Lung (tissue), 12 donors: ENCODE data around the gene EMCN. TPM values are rescaled to one million over a fixed set of nuclear protein-coding genes. Genes with fewer than 3 reads are reported as not detected.

ENCODE experiments used
- ATAC-seq: fragments of 200-7000 bp; cut with Tn5 transposase; one replicate; pipeline ENCODE4 v1.9.1; 2020; ENCODE audit warnings: moderate number of reproducible peaks; ENCODE audit not compliant: insufficient read depth, low FRiP score
- DNase-seq, 3 donors: peaks; one replicate each; pipeline ENCODE4 v3.0.0-alpha.2; 2013 to 2017
- H3K27ac ChIP-seq, 2 donors: one replicate each; pipeline ENCODE4 v1.5.1; 2013; ENCODE audit warnings: mild to moderate bottlenecking in 2 of 2, moderate library complexity in 2 of 2, control low read depth in 1 of 2, inconsistent platforms in 1 of 2, low read depth in 1 of 2, low read length in 1 of 2
- H3K27me3 ChIP-seq, 3 donors: one replicate each; pipeline ENCODE4 v1.5.1; 2013; ENCODE audit warnings: low read length in 2 of 3; ENCODE audit not compliant: control insufficient read depth in 3 of 3, insufficient read depth in 3 of 3
- H3K36me3 ChIP-seq, 4 donors: one replicate each; pipeline ENCODE4 v1.5.1; 2013; ENCODE audit warnings: low read length in 4 of 4, mild to moderate bottlenecking in 1 of 4, moderate library complexity in 1 of 4; ENCODE audit not compliant: control insufficient read depth in 4 of 4, insufficient read depth in 4 of 4
- H3K4me1 ChIP-seq, 5 donors: one replicate each; pipeline ENCODE4 v1.5.1; 2013; ENCODE audit warnings: low read length in 5 of 5, mild to moderate bottlenecking in 2 of 5, moderate library complexity in 1 of 5; ENCODE audit not compliant: control insufficient read depth in 5 of 5, insufficient read depth in 5 of 5
- H3K4me3 ChIP-seq: one replicate; pipeline ENCODE4 v1.5.1; 2013; ENCODE audit warnings: mild to moderate bottlenecking, control low read depth, moderate library complexity
- H3K9ac ChIP-seq, 2 donors: one replicate each; pipeline ENCODE4 v1.5.1; 2013; ENCODE audit warnings: low read length in 2 of 2, control low read depth in 1 of 2; ENCODE audit not compliant: insufficient read depth in 1 of 2
- H3K9me3 ChIP-seq, 4 donors: one replicate each; pipeline ENCODE4 v1.5.1; 2013; ENCODE audit warnings: low read length in 3 of 4, mild to moderate bottlenecking in 1 of 4, moderate library complexity in 1 of 4; ENCODE audit not compliant: control insufficient read depth in 4 of 4, insufficient read depth in 3 of 4
- CTCF ChIP-seq: IDR thresholded peaks from 2 replicates; pipeline ENCODE4 v1.5.1; 2012; ENCODE audit warnings: mild to moderate bottlenecking; ENCODE audit errors: control extremely low read depth, extremely low read depth
- WGBS, 2 donors: extraction: QIAGEN DNeasy Blood & Tissue Kit; methylation state at CpG; one replicate each; pipeline ENCODE4 v1.1.7; 2013; 5-methylcytosine and 5-hydroxymethylcytosine counted together
- polyA plus RNA-seq, 2 donors: library from polyadenylated mRNA; stranded (reverse); fragments of 200-250 nt; gene quantifications; one replicate each; pipeline ENCODE4 v1.2.1, GENCODE V29; 2013
- total RNA-seq, 2 donors: library from RNA; depleted of rRNA in 1 of 2; stranded (reverse); fragments of >200 nt in 1 of 2; gene quantifications; one replicate each; pipeline ENCODE4 v1.2.1, GENCODE V29; 2014 to 2021
- donor health status: control.
- donor health status: control.
- donor health status: Bipolar disorder and iron deficiency.
- donor health status: healthy.
- donor health status: DM: yes; HTN: yes; CAD: no.

Gene EMCN
- total and polyA plus RNA-seq, 4 donors, result 5.8 to 90.8 (median 20.6) TPM

GRCh38 chr4:100483796-100484195 lies 34.0 kb downstream of the EMCN start:
- Histone ChIP-seq H3K9me3 (no peaks in the 10 kb centered on the region), H3K36me3 (no peaks in the 10 kb centered on the region), H3K27ac (no peak overlapping the region), H3K4me1 (no peaks in the 10 kb centered on the region), H3K9ac (no peak overlapping the region), H3K27me3 (no peaks in the 10 kb centered on the region), H3K4me3 (no peak overlapping the region)
- 77 to 84% methylated on average over 2 of the region's 2 CpGs for WGBS, 2 donors
- DNase-seq (no peak), ATAC-seq (no peak)
- no peak for TF ChIP-seq CTCF

- Histone ChIP-seq H3K36me3 (no peaks in the 10 kb centered on the region), H3K9ac (no peak overlapping the region), H3K9me3 (no peaks in the 10 kb centered on the region), H3K4me3 (no peak overlapping the region), H3K27ac (no peak overlapping the region), H3K27me3 (no peaks in the 10 kb centered on the region), H3K4me1 (no peaks in the 10 kb centered on the region)
- 0 to 58% methylated on average over 1 of the region's 1 CpG for WGBS, 2 donors
- ATAC-seq (no peak), DNase-seq (no peak)
- no peak for TF ChIP-seq CTCF
Measured at GRCh38 chr4:100479971-100480370, 37.9 kb downstream of the EMCN start.

GRCh38 chr4:100469555-100469954 lies 48.3 kb downstream of the EMCN start:
- WGBS, 2 donors, result 98 to 100% methylated on average over 1 of the region's 1 CpG
- ATAC-seq, result no peak
- H3K36me3 ChIP-seq, result no peaks in the 10 kb centered on the region

More at GRCh38 chr4:100469555-100469954, 48.3 kb downstream of the EMCN start:
- DNase-seq, result no peak
- Histone ChIP-seq H3K27ac (no peak overlapping the region), H3K4me1 (no peaks in the 10 kb centered on the region), H3K27me3 (no peaks in the 10 kb centered on the region), H3K9me3 (no peaks in the 10 kb centered on the region), H3K4me3 (no peak overlapping the region), H3K9ac (no peak overlapping the region)
- TF ChIP-seq CTCF, result no peak
